Measurements from ENCODE around the gene SLC52A1.
"Not testable (repeated sequence)": the region's sequence is repeated elsewhere in the genome, so short reads cannot be mapped to it uniquely, and the experiment has no call there.

The SLC52A1 gene

GRCh38 chr17:5035315-5035714 lies at the start of gene SLC52A1:
TSS of gene SLC52A1 (minus strand) at chr17:5035426. CDS start at chr17:5034606, 820 bp downstream.
- Histone ChIP-seq H3K9me3 (no peaks in the 10 kb centered on the region), H3K27me3 (peaks cover 49% of the 10 kb centered on the region), H3K4me1 (ENCODE audit: control insufficient read depth in 1 of 2, insufficient read depth in 1 of 2, low read depth in 1 of 2, low read length in 1 of 2) (peaks cover 14 to 17% of the 10 kb centered on the region in 2 experiments), H3K36me3 (no peaks in the 10 kb centered on the region), H3K27ac (no peak within 1 kb of the TSS), H3K4me3 (ENCODE audit: low read depth in 1 of 2, low read length in 1 of 2) (no peak within 1 kb of the TSS)
- TF ChIP-seq CTCF (IDR thresholded peaks at IDR 0.05): no peak

GRCh38 chr17:5080591-5080990 lies 45.4 kb upstream of the SLC52A1 start:
- H3K9me3 ChIP-seq: no peaks in the 10 kb centered on the region
- H3K27ac ChIP-seq: no peak overlapping the region
- H3K36me3 ChIP-seq: no peaks in the 10 kb centered on the region
- H3K4me1 ChIP-seq (ENCODE audit: control insufficient read depth in 1 of 2, insufficient read depth in 1 of 2, low read depth in 1 of 2, low read length in 1 of 2): peaks cover 12% of the 10 kb centered on the region in 2 experiments
- TF ChIP-seq CTCF (IDR thresholded peaks at IDR 0.05): no peak
- no peak overlapping the region for H3K4me3 ChIP-seq (ENCODE audit: low read depth in 1 of 2, low read length in 1 of 2)
- peaks cover 16% of the 10 kb centered on the region for H3K27me3 ChIP-seq

DNA sequence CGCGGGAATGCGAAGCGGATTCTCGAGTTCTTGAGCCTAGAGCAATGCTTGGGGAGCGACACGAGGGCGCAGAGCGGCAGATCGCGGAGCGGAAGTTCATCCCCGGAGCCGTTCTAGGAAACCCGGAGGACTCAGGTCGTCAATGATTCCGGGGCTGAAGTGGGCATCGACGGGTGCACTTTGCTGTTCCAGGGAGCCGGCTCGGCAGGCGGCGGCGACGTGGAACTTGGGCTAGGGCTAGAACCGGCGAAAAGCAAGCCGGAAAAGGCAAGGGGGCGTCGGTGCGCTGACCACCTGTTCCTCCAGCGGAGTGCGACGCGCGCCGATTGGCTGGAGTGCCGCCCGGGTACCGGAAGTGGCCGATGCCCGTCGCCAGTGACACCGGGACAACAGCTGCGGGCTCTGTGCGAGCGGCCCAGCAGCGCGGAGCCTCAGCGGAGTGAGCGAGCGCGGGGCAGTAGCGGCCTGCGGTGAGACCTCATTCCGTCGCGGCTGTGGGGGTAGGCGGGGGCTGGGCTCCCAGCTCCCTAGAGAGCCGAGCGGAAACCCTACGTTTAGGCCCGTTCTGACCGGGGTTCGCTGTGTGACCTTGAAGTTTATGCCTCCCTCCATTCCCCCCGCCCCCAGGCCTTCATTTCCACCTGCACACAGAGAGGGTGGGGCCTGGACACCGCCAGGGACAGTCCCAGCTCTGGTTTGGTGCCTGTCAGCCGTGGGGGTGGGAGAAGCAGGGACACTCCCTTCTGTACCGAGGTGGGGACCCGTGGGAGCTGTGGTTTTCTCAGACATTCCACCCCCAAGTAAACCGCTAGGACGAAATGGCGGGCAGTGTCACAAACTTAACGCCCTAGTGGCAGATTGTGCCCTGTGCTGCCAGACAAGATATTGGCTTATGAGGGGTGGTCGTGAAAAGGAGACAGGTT lies 43.1 kb upstream of the SLC52A1 start, which contains the start of gene ZFP3:
Gene ZFP3, plus strand, starts transcription at position 362 of the 923 bp plus-strand sequence. CDS start 13,038 bp downstream, outside the sequence.
- H3K27ac ChIP-seq: peak within 1 kb of the TSS; percentile 58
- H3K36me3 ChIP-seq: no peaks in the 10 kb centered on the region
- H3K4me3 ChIP-seq (ENCODE audit: low read depth in 1 of 2, low read length in 1 of 2): peak within 1 kb of the TSS; percentile 83 to 91
- H3K27me3 ChIP-seq: peaks cover 26% of the 10 kb centered on the region
- H3K4me1 ChIP-seq (ENCODE audit: control insufficient read depth in 1 of 2, insufficient read depth in 1 of 2, low read depth in 1 of 2, low read length in 1 of 2): peaks cover 12% of the 10 kb centered on the region in 2 experiments
- no peak for TF ChIP-seq CTCF (IDR thresholded peaks at IDR 0.05)
- H3K9me3 ChIP-seq: no peaks in the 10 kb centered on the region

GRCh38 chr17:5077781-5078105 lies 42.5 kb upstream of the SLC52A1 start:
- Histone ChIP-seq H3K27me3 (peaks cover 26% of the 10 kb centered on the region), H3K27ac (peak overlapping the region; percentile 58), H3K9me3 (no peaks in the 10 kb centered on the region), H3K36me3 (no peaks in the 10 kb centered on the region), H3K4me3 (ENCODE audit: low read depth in 1 of 2, low read length in 1 of 2) (peak overlapping the region; percentile 83 to 91), H3K4me1 (ENCODE audit: control insufficient read depth in 1 of 2, insufficient read depth in 1 of 2, low read depth in 1 of 2, low read length in 1 of 2) (peaks cover 12% of the 10 kb centered on the region in 2 experiments)
- TF ChIP-seq CTCF (IDR thresholded peaks at IDR 0.05): no peak

DNA sequence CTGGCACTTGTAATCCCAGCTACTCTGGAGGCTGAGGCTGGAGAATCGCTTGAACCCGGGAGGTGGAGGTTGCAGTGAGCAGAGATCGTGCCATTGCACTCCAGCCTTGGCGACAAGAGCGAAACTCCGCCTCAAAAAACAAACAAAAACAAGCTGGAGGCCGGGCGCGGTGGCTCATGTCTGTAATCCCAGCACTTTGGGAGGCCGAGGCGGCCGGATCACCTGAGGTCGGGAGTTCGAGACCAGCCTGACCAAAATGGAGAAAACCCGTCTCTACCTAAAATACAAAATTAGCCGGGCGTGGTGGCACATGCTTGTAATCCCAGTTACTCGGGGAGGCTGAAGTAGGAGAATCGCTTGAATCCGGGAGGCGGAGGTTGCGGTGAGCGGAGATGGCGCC lies 42.0 kb upstream of the SLC52A1 start:
- not testable (repeated sequence) for H3K4me3 ChIP-seq (ENCODE audit: low read depth in 1 of 2, low read length in 1 of 2)

DNA sequence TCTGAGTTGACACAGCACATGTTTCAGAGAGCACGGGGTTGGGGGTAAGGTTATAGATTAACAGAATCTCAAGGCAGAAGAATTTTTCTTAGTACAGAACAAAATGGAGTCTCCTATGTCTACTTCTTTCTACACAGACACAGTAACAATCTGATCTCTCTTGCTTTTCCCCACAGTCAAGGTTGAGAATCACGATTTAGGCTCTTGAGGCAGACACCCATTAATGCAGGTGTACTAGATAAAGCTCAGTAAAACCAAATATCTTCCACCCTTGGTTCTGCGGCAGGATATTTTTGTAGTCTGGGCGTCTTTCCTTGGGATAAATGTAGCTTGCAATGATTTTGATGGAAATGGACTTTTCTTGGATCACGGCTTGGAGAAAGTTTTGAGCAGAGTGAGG lies 40.2 kb upstream of the SLC52A1 start:
- not testable (repeated sequence) for H3K4me3 ChIP-seq (ENCODE audit: low read depth in 1 of 2, low read length in 1 of 2); H3K27ac ChIP-seq; H3K9me3 ChIP-seq; H3K36me3 ChIP-seq
- H3K27me3 ChIP-seq: peaks cover 34% of the 10 kb centered on the region
- H3K4me1 ChIP-seq (ENCODE audit: control insufficient read depth in 1 of 2, insufficient read depth in 1 of 2, low read depth in 1 of 2, low read length in 1 of 2): peaks cover 12% of the 10 kb centered on the region in 2 experiments

More for the DNA sequence above, 42.0 kb upstream of the SLC52A1 start:
- H3K9me3 ChIP-seq, H3K27ac ChIP-seq, H3K36me3 ChIP-seq: not testable (repeated sequence)
- Histone ChIP-seq H3K27me3 (peaks cover 26% of the 10 kb centered on the region), H3K4me1 (ENCODE audit: control insufficient read depth in 1 of 2, insufficient read depth in 1 of 2, low read depth in 1 of 2, low read length in 1 of 2) (peaks cover 12% of the 10 kb centered on the region in 2 experiments)
